Stimulated activated CD4-positive, alpha-beta T cell treated with anti-CD3 and anti-CD28 coated beads, Interleukin-4, amount 100 ng/mL, for 4 hours (primary cell): Measurements from ENCODE around the gene HDAC1.

Source experiments
- DNase-seq, 2 experiments: peaks; one replicate each; pipeline ENCODE4 v3.0.0-alpha.2; 2020

The HDAC1 gene

DNA sequence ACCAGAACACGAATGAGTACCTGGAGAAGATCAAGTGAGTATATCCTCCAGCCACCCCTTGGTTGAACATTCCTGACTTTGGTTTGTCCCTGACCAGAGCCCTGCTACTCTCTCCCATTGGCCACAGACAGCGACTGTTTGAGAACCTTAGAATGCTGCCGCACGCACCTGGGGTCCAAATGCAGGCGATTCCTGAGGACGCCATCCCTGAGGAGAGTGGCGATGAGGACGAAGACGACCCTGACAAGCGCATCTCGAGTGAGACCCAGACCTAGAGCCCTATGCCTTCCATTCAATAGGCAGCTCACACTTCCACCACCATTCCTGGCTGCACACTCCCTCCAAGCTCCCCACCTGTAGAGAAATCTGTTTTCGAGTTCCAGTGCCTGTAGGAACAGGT lies 39.7 kb downstream of the HDAC1 start:
- DNase-seq = no peak

DNA sequence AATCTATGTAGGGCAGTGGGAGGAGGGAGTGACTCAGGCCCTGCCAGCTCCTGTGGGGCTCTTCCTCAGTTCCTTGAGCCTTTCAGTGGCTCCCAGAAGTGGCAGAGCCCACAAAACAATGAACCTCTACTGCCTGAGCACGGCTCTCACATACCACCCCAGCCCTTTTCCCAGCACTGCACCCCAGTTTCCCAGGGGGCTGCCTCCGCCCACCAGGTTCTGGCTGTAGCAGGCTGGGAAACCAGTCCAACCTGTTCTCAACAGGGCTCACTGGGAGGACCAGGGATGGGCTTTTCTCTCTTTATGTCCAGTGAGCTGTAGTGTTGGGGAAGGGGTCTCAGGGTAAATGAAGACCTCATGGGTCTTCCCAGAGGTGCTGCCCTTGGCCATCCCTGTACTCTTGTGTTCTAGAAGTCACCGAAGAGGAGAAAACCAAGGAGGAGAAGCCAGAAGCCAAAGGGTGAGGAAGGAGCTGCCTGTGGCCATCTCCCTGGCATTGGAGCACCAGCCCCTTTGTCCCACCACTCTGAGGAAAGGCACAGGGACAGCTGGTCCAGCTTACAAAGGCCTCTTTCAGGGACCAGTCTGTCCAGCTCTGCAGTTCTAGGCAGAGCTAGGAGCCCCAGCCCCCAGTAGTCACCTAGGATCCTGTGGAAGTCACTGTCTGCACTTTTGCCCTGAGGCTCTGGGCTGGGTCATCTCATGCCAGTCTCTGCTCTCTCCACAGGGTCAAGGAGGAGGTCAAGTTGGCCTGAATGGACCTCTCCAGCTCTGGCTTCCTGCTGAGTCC lies 40.6 kb downstream of the HDAC1 start:
- no peak for DNase-seq

GRCh38 chr1:32333251-32333963 lies 41.5 kb downstream of the HDAC1 start:
- no peak for DNase-seq

- DNase-seq = no peak
Measured at GRCh38 chr1:32334274-32334861, 42.5 kb downstream of the HDAC1 start.

DNA sequence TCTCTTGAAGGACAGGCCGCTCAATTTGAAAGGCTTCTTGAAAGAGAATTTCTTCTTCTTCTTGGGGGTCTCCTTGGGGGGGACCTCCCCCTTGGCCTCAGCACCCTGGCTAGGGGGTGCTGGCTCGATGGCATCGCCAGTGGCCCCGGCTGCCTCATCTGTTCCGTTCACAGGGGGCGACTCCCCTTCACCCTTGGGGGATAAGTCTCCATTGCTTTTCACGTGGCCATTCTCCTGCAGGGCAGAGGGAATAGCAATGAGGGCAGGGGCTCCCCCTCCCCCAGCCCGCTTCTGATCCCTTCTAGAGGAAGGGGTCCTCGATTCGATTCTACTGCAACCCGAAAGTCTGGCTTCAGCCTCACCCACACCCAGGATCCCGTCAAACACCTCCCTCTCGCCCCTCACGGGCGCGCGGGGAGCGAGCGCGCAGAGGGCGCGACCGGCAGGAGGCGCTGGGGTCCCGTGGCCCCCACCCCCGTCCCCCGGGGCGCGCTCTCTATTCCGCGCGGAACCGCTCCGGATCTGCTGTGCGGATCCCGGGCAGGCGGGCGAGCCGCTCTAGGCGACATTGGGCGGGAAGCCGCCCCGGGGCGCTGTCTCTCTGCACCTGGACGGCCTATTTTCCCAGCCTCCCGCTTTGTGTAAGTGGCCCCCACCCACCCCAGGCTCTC lies 43.1 kb downstream of the HDAC1 start:
- peak; percentile 64 to 65 for DNase-seq

- DNase-seq = no peak
Measured at GRCh38 chr1:32335535-32335789, 43.6 kb downstream of the HDAC1 start.

DNA sequence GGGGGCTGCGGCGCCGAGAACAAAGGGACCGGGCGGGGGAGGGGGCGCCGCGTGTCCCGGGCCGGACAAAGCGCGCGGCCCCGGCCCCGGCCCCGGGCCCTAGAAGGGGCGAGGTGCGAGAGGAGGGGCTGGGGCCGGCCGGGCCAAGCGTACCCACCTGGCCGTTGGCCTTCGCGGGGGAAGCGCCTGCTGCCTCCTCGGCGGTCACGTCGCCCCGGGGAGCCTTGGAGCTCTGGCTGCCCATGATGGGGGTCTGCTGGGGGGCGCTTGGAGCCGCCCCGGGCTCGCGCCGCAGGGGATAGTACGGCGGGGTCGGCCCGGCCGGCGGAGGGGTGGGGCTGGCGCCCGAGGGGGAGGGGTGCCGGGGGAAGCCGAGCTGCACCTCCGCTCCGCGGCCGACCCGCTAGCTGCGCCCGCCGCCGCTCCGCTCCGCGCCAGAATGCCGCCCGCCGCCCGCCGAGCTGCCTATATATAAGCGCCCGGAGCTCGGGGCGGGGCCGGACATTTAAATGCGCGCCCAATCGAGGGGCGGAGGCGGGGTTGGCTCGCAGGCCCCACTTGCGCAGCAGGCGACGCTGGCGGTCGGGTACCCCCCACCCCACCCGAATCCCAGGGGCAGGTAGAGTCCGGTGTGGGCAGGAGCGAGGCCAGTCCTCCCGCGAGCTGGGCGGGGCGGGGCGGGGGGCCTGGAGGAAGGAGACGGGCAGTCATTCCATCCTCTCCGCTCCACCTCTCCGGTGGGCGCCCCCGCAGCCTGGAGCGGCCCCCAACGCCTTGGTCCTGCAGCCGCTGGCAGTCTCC lies 44.1 kb downstream of the HDAC1 start, which contains the start of gene MARCKSL1:
Gene MARCKSL1 (minus strand): TSS at position 444 of the 801 bp plus-strand sequence. CDS start 200 bp downstream, at position 244.
- peak; percentile 84 to 85 for DNase-seq

GRCh38 chr1:32336591-32336932 lies 44.7 kb downstream of the HDAC1 start:
- no peak for DNase-seq

DNA sequence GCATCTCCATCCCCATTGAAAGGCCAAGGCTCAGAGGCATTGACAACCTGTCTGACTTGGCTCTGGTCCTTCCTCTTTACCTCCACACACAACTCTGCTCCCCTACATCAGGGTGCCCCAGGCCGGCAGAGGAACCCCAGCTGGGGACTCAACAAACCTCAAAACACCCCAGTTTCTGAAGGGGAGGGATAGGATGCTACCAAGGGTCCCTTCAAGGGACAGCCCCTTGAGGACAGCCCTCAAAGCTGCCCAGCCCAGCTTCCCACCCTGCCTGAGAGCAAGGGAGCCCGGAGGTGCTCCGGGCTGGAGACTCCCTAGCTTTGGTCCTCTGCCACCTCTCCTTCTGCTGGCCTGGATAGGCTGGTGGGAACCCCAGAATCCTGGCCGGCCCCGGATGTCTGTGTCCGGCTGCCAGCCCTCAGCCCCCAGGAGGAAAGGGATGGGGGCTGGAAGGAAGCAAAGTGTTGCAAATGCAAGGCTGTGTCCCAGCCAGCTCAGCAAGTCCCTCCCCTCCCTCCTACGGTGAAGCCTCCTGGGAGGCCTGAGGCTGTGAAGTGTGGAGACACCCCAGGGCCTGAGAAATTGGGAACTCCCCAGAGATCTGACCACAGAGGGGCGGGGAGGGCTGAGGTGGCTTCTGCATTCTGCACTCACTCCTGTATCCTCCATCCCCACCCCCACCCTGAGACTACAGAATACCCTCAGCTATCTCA lies 45.2 kb downstream of the HDAC1 start:
- DNase-seq = peak; percentile 40 to 45

GRCh38 chr1:32337855-32338636 lies 46.2 kb downstream of the HDAC1 start:
- no peak for DNase-seq

- no peak for DNase-seq
Measured at GRCh38 chr1:32338637-32339145, 46.8 kb downstream of the HDAC1 start.

DNA sequence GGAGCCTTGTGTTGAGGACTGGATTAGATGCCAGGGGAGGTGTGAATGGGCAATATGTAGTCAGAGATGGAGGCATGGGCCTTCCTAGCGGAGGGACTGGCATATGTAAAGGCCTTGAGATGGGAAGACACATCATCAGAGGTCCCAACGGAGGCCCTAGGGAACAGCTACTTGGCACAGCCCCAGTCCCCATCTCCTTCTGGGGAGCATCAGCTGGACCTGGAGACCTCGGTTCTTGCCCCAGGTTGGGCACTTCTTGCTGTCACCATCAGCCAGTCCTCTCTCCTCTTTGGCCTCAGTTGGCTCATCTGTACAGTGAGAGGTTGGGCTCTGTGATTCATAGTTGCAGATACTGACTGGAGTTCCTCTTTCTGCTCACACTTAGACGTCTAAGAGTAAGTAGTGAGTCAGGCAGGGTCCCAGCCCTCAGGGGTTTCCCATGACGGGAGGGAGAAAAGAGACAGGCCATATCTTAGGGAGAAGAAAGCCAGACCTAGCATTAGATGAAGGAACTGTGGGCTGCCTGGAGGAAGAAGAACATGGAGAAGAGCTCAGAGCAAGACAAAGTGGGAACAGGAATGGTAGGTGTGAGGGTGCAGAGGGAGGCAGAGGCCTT lies 47.6 kb downstream of the HDAC1 start:
- peak in 1 of 2 experiments; percentile 38 for DNase-seq

DNA sequence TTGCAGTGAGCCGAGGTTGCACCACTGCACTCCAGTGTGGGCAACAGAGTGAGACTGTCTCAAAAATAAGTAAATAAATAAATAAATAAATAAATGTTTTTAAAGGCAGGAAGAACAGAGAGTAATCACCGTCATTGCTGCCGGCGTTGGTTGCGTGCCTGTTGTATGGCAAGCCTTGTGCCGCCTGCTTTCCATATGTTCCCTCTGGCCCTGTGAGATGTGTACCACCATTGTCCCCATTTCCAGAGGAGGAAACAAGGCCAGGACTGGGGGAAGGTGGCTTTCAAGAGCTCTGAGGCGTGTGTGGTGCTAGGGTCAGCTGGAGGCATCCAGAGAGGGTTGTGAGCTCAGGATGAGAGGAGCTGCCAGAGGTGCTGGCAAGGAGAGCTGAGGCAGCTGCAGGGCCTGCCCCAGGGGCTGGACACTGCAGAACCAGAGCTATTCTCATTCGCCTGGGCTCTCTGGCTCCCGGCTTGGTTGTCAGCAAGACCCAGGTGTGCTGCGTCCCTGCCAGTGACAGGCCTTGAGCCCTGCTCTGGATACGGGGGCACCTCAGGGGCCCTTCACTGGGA lies 49.4 kb downstream of the HDAC1 start:
- no peak for DNase-seq

DNA sequence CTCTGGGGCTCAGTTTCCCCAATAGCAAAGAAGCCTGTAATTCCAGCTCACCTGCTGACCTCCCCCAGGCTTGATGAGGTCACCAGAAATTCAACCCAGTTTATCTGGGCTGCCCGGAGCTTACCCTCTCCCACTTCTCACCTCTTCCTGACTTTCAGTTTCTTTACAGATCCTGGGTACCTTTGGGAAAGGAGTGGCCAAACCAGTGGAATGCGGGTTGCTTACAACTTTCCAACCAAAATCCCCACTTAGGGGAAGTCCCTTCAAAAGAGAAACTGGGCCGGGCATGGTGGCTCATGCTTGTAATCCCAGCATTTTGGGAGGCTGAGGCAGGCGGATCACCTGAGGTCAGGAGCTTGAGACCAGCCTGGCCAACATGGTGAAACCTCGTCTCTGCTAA lies 50.1 kb downstream of the HDAC1 start:
- no peak for DNase-seq

- DNase-seq = no peak
Measured at GRCh38 chr1:32342704-32343103, 50.8 kb downstream of the HDAC1 start.

- no peak for DNase-seq
Measured at GRCh38 chr1:32345289-32345827, 53.5 kb downstream of the HDAC1 start.

- DNase-seq = no peak
Measured at GRCh38 chr1:32346532-32347157, 54.8 kb downstream of the HDAC1 start.

DNA sequence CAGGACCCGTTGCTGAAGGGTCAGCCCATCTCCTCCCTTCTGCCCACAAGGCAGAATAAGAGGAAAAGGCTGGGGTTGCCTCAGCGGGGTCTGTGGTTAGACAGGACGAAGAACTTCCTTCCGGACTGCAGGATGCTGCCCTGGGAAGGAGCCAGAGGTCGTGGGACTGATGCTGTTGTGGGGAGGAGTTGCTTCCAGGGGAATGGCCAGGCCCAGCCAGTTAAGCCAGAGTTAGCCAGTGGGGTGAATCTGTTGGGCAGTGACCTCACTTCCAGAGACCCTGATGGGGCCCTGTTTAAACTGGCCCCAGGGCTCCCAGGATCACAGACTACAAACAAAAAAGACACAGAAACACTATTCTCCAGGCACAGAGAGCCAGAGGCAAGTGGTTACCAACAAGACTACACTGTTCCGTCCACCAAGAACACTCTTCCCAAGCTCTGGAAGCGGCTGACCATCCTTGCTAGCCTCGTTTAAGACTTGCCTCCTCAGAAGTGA lies 57.4 kb downstream of the HDAC1 start:
- no peak for DNase-seq

- DNase-seq = peak in 1 of 2 experiments; percentile 79
Measured at GRCh38 chr1:32350785-32351398, 59.0 kb downstream of the HDAC1 start.
